ENCODE data around the gene TXLNG.

- no peak for TF ChIP-seq POLR2A (IDR thresholded peaks at IDR 0.05; ENCODE audit: low read depth, low read length)
- TF ChIP-seq POLR2AphosphoS5 (IDR thresholded peaks at IDR 0.05; ENCODE audit: insufficient read depth, low read depth, low read length), result no peak
These were observed 67.3 kb downstream of the TXLNG start for GRCh38 chrX:16853537-16853936.

Data from endothelial cell of umbilical vein (primary cell).